ENCODE results near the gene PCYT1B. TPM values are rescaled to one million over a fixed set of nuclear protein-coding genes. Genes with fewer than 3 reads are reported as not detected.

PCYT1B gene
- total and polyA plus RNA-seq, 9 donors: 1.3 to 4.8 (median 2.4) TPM

DNA sequence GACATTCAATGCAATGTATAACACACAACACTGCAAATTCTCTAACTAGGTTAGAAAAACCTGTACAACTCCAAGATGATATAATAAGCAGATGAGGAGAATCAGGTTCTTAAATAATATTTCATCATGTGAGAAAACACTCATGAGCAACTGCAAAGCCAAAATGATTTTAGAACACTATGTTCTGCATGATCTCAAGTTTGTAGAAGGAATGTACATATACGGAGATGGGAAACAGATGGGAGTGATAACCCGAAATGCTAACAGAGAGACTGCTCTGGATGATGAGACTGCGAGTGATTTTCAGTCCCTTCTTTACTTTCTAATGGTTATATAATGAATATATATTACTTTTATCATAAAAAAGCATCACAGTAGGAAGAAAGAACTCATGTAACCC lies 80.9 kb downstream of the PCYT1B start:
- Histone ChIP-seq H3K9me3 (no peaks in the 10 kb centered on the region), H3K4me1 (ENCODE audit: insufficient read depth) (no peaks in the 10 kb centered on the region), H3K4me3 (no peak overlapping the region), H3K27me3 (no peaks in the 10 kb centered on the region), H3K36me3 (no peaks in the 10 kb centered on the region), H3K27ac (no peak overlapping the region)
- TF ChIP-seq POLR2A (IDR thresholded peaks at IDR 0.05): no peak
- TF ChIP-seq, protein P1, sequence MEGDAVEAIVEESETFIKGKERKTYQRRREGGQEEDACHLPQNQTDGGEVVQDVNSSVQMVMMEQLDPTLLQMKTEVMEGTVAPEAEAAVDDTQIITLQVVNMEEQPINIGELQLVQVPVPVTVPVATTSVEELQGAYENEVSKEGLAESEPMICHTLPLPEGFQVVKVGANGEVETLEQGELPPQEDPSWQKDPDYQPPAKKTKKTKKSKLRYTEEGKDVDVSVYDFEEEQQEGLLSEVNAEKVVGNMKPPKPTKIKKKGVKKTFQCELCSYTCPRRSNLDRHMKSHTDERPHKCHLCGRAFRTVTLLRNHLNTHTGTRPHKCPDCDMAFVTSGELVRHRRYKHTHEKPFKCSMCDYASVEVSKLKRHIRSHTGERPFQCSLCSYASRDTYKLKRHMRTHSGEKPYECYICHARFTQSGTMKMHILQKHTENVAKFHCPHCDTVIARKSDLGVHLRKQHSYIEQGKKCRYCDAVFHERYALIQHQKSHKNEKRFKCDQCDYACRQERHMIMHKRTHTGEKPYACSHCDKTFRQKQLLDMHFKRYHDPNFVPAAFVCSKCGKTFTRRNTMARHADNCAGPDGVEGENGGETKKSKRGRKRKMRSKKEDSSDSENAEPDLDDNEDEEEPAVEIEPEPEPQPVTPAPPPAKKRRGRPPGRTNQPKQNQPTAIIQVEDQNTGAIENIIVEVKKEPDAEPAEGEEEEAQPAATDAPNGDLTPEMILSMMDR (IDR thresholded peaks at IDR 0.05): no peak
- intact Hi-C loops (cut with DNase I): no loop called here
- DNase-seq: no peak
- WGBS, 3 donors: 58 to 70% (median 66%) methylated on average over 3 of the region's 3 CpGs

DNA sequence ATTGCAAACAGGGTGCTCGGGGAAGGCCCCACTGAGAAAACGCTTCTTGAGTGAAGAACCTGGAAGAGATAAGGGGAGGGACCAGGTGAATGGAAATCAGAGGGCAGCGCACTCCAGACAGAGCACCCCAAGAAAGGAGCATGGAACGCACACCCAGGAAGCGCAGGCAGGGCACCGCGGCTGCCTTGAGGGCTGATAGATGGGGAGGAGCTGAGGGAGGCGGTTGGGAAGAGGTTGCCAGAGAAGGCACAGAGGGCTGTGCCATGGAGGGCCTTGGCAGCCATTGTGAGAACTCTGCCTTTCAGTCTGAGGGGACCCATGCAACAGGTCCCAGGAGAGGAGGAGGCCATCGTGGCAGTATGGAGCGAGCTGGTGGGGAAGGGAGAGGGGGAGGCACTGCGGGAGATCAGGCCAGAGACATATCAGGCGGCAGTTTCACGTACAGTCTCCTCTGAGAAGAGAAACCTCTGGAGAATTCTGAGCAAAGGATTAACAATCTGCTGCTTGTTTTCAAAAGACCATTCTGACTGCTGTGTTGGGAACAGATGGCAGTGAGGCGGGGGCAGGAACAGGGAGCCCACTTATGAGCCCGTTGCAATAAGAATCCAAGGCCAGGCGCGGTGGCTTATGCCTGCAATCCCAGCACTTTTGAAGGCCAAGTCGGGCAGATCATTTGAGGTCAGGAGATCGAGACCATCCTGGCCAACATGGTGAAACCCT lies 83.7 kb downstream of the PCYT1B start:
- TF ChIP-seq EP300 (IDR thresholded peaks at IDR 0.05) (no peak), POLR2A (IDR thresholded peaks at IDR 0.05) (no peak)
- TF ChIP-seq, protein P1 (IDR thresholded peaks at IDR 0.05): no peak
- 81 to 87% (median 85%) methylated on average over 19 of the region's 19 CpGs for WGBS, 3 donors
- Histone ChIP-seq H3K9me3 (no peaks in the 10 kb centered on the region), H3K27me3 (no peaks in the 10 kb centered on the region), H3K36me3 (no peaks in the 10 kb centered on the region), H3K27ac (no peak overlapping the region), H3K4me3 (no peak overlapping the region), H3K4me1 (ENCODE audit: insufficient read depth) (no peaks in the 10 kb centered on the region)
- no peak for DNase-seq
- intact Hi-C loops (cut with DNase I): no loop called here

DNA sequence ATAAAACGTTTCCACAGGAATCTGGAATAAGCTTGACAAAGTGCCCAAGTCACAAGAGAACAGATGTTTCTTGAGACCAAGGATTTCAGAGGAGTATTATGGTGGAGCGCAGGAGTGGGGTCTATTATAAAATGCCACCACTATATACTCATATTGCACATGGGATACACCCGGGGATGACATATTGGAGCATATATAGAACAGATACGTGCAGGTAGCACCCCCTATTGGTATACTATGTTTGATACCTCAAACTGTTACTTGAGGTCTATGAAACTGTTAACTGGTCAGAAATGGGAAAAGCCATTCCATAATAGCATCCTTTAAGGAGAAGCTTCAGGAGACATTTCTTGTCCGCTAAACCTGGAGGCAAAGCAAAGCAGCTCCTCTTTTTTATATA lies 86.0 kb downstream of the PCYT1B start:
- 56 to 63% (median 61%) methylated on average over 5 of the region's 5 CpGs for WGBS, 3 donors
- H3K27me3 ChIP-seq: no peaks in the 10 kb centered on the region
- intact Hi-C loops (cut with DNase I): no loop called here
- no peak for DNase-seq
- no peaks in the 10 kb centered on the region for H3K4me1 ChIP-seq (ENCODE audit: insufficient read depth)
- H3K4me3 ChIP-seq: no peak overlapping the region
- TF ChIP-seq EP300 (IDR thresholded peaks at IDR 0.05) (no peak), POLR2A (IDR thresholded peaks at IDR 0.05) (no peak)
- TF ChIP-seq, protein P1 (IDR thresholded peaks at IDR 0.05): no peak
- H3K27ac ChIP-seq: no peak overlapping the region
- no peaks in the 10 kb centered on the region for H3K9me3 ChIP-seq
- H3K36me3 ChIP-seq: no peaks in the 10 kb centered on the region

DNA sequence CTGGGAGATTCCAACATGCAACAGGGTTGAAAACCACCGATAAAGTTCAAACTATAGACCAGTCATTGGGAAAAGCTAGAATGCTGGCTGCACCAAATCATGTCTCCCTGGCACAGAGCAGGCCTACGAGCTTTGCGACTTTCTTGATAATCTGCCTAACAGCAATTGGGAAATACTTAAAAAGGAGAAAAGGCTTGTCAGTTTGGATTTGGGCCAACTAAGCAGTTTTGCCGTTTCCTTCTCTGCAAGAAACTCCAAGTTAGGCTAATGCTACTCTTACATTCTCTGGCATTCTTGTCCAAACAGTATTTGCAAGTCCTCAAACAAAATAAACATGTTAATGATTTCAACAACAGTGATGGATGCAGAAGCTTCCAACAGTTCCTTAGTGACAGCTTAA lies 94.1 kb downstream of the PCYT1B start:
- WGBS, 3 donors: 44 to 46% (median 46%) methylated on average over 4 of the region's 4 CpGs
- H3K4me3 ChIP-seq: no peak overlapping the region
- no peaks in the 10 kb centered on the region for H3K27me3 ChIP-seq
- H3K9me3 ChIP-seq: no peaks in the 10 kb centered on the region
- H3K27ac ChIP-seq: no peak overlapping the region
- TF ChIP-seq EP300 (IDR thresholded peaks at IDR 0.05) (no peak), POLR2A (IDR thresholded peaks at IDR 0.05) (no peak)
- TF ChIP-seq, protein P1 (IDR thresholded peaks at IDR 0.05): no peak
- no peaks in the 10 kb centered on the region for H3K36me3 ChIP-seq
- no peaks in the 10 kb centered on the region for H3K4me1 ChIP-seq (ENCODE audit: insufficient read depth)
- intact Hi-C loops (cut with DNase I): no loop called here
- no peak for DNase-seq

Data from ovary (tissue), 9 donors.